Omental fat pad (tissue), 4 donors: ENCODE measurements around the gene SMURF2. TPM values are rescaled to one million over a fixed set of nuclear protein-coding genes. Genes with fewer than 3 reads are reported as not detected.

Experiments used
- ATAC-seq: fragments of 150-250 bp; one replicate; pipeline ENCODE4 v1.9.1; 2016; ENCODE audit warnings: mild to moderate bottlenecking, moderate library complexity; ENCODE audit not compliant: low FRiP score
- DNase-seq: peaks from one replicate; pipeline ENCODE4 v3.0.0-alpha.2; 2019; ENCODE audit warnings: low spot score
- CTCF ChIP-seq, 3 donors: fragments of 450-650 bp; IDR thresholded peaks; one replicate each; pipeline ENCODE4 v1.5.1; 2016 to 2017; ENCODE audit warnings: antibody characterized with exemption in 3 of 3, mild to moderate bottlenecking in 3 of 3, moderate library complexity in 2 of 3
- total RNA-seq, 4 donors: library from RNA; depleted of rRNA; stranded (reverse); fragments of >200 nt; gene quantifications; one replicate each; pipeline ENCODE4 v1.1.0, GENCODE V29; 2016

The SMURF2 gene
- total RNA-seq, 4 donors from 2014 or later: 26.8 to 38.1 (median 29.5) TPM

- ATAC-seq (no peak), DNase-seq (no peak)
- TF ChIP-seq CTCF (IDR thresholded peaks at IDR 0.05): no peak
Observed at GRCh38 chr17:64547319-64547718, 114.8 kb downstream of the SMURF2 start.

GRCh38 chr17:64546716-64547115 is 115.4 kb downstream of the SMURF2 start:
- TF ChIP-seq CTCF (IDR thresholded peaks at IDR 0.05): no peak
- DNase-seq: no peak
- ATAC-seq: no peak

- no peak for TF ChIP-seq CTCF (IDR thresholded peaks at IDR 0.05)
- no peak for DNase-seq
- no peak for ATAC-seq
Observed at GRCh38 chr17:64544742-64545141, 117.4 kb downstream of the SMURF2 start.

GRCh38 chr17:64540118-64540776 is 121.9 kb downstream of the SMURF2 start:
- DNase-seq (no peak), ATAC-seq (no peak)
- TF ChIP-seq CTCF (IDR thresholded peaks at IDR 0.05): no peak

GRCh38 chr17:64538508-64539130 is 123.5 kb downstream of the SMURF2 start:
- TF ChIP-seq CTCF (IDR thresholded peaks at IDR 0.05): no peak
- ATAC-seq (no peak), DNase-seq (no peak)

- DNase-seq (no peak), ATAC-seq (no peak)
- no peak for TF ChIP-seq CTCF (IDR thresholded peaks at IDR 0.05)
Observed at GRCh38 chr17:64537488-64537887, 124.6 kb downstream of the SMURF2 start.

GRCh38 chr17:64536913-64537312 is 125.2 kb downstream of the SMURF2 start:
- no peak for ATAC-seq
- no peak for DNase-seq
- TF ChIP-seq CTCF (IDR thresholded peaks at IDR 0.05): no peak
